IPS-18a (cell line): ENCODE data around the gene TMEM116.
"Not testable (repeated sequence)": the region's sequence is repeated elsewhere in the genome, so short reads cannot be mapped to it uniquely, and the experiment has no call there.

Experiments used
- H3K27ac ChIP-seq: one replicate; pipeline ENCODE4 v1.5.1; 2013; ENCODE audit warnings: low read length
- H3K27me3 ChIP-seq: one replicate; pipeline ENCODE4 v1.6.1; 2013; ENCODE audit warnings: mild to moderate bottlenecking, low read length; ENCODE audit not compliant: control insufficient read depth, insufficient read depth
- H3K36me3 ChIP-seq: one replicate; pipeline ENCODE4 v1.6.1; 2013; ENCODE audit warnings: low read depth, low read length; ENCODE audit not compliant: control insufficient read depth
- H3K4me1 ChIP-seq: one replicate; pipeline ENCODE4 v1.6.1; 2013; ENCODE audit warnings: low read depth, low read length; ENCODE audit not compliant: control insufficient read depth
- H3K4me3 ChIP-seq: one replicate; pipeline ENCODE4 v1.5.1; 2013; ENCODE audit warnings: low read length
- H3K9ac ChIP-seq: one replicate; pipeline ENCODE4 v1.6.1; 2013; ENCODE audit warnings: mild to moderate bottlenecking, low read length, moderate library complexity
- H3K9me3 ChIP-seq: one replicate; pipeline ENCODE4 v1.6.1; 2013; ENCODE audit warnings: low read depth, low read length; ENCODE audit not compliant: control insufficient read depth

The TMEM116 gene

GRCh38 chr12:111971800-111972199 is 41.2 kb downstream of the TMEM116 start:
- H3K9ac ChIP-seq, result no peak overlapping the region
- no peaks in the 10 kb centered on the region for H3K4me1 ChIP-seq
- H3K9me3 ChIP-seq, result peaks cover 4% of the 10 kb centered on the region
- H3K4me3 ChIP-seq, result no peak overlapping the region
- H3K27ac ChIP-seq, result no peak overlapping the region
- H3K36me3 ChIP-seq, result no peaks in the 10 kb centered on the region
- no peaks in the 10 kb centered on the region for H3K27me3 ChIP-seq

DNA sequence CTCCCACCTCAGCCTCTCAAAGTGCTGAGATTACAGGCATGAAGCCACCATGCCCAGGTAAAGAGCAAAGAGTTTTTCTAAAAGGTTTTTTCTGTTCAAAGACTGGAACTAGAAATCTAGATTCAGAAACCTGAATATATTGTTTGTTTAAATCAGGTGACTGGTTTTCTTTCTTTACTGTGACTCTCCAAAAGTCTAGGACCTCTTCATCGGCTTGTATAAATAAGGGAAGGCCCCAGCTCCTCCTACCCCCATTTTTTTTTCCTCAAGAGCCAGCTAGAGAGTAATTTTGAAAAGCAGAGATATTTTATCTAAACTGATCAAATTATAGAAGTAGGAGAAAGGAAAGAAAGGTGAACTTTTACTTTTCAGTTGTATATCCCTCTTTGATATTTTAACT is 48.0 kb downstream of the TMEM116 start:
- Histone ChIP-seq H3K9me3 (no peaks in the 10 kb centered on the region), H3K36me3 (no peaks in the 10 kb centered on the region), H3K27me3 (no peaks in the 10 kb centered on the region), H3K27ac (no peak overlapping the region), H3K4me3 (no peak overlapping the region), H3K9ac (no peak overlapping the region), H3K4me1 (no peaks in the 10 kb centered on the region)

GRCh38 chr12:111959518-111959917 is 53.4 kb downstream of the TMEM116 start:
- H3K36me3 ChIP-seq, H3K27ac ChIP-seq, H3K4me3 ChIP-seq, H3K9me3 ChIP-seq, H3K27me3 ChIP-seq, H3K9ac ChIP-seq, H3K4me1 ChIP-seq: not testable (repeated sequence)

- H3K4me1 ChIP-seq, H3K27me3 ChIP-seq, H3K36me3 ChIP-seq, H3K9ac ChIP-seq, H3K4me3 ChIP-seq, H3K27ac ChIP-seq, H3K9me3 ChIP-seq: not testable (repeated sequence)
These were observed 55.7 kb downstream of the TMEM116 start for GRCh38 chr12:111957224-111957623.

DNA sequence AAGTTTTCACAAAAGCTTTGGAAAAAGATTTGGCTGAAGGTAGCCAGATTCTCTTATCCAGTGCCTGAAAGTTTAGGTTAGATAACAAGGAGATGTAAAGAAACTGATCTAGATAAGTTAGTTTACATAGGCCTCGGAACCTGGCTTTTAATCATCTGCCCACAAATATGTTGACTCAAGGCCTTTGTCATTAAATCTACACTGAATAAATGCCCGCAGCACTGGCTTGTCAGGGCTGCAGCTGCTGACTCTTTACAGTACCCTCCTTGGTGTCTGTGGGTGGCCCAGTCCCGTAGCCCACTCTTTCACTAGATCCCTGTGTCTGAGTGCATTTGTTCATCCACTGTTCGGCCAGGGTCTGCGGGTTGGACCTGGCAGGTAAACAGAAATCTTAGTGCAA is 58.0 kb downstream of the TMEM116 start:
- no peak overlapping the region for H3K4me3 ChIP-seq
- no peaks in the 10 kb centered on the region for H3K9me3 ChIP-seq
- peaks cover 9% of the 10 kb centered on the region for H3K4me1 ChIP-seq
- no peak overlapping the region for H3K9ac ChIP-seq
- no peak overlapping the region for H3K27ac ChIP-seq
- no peaks in the 10 kb centered on the region for H3K36me3 ChIP-seq
- no peaks in the 10 kb centered on the region for H3K27me3 ChIP-seq

- Histone ChIP-seq H3K27me3 (no peaks in the 10 kb centered on the region), H3K27ac (no peak overlapping the region), H3K9ac (no peak overlapping the region), H3K4me1 (peaks cover 9% of the 10 kb centered on the region), H3K9me3 (no peaks in the 10 kb centered on the region), H3K36me3 (no peaks in the 10 kb centered on the region), H3K4me3 (no peak overlapping the region)
These were observed 59.5 kb downstream of the TMEM116 start for GRCh38 chr12:111953455-111953854.

- not testable (repeated sequence) for H3K4me3 ChIP-seq, H3K27me3 ChIP-seq, H3K9me3 ChIP-seq, H3K27ac ChIP-seq, H3K9ac ChIP-seq, H3K36me3 ChIP-seq
- H3K4me1 ChIP-seq, result peaks cover 15% of the 10 kb centered on the region
These were observed 60.7 kb downstream of the TMEM116 start for GRCh38 chr12:111952084-111952787.

DNA sequence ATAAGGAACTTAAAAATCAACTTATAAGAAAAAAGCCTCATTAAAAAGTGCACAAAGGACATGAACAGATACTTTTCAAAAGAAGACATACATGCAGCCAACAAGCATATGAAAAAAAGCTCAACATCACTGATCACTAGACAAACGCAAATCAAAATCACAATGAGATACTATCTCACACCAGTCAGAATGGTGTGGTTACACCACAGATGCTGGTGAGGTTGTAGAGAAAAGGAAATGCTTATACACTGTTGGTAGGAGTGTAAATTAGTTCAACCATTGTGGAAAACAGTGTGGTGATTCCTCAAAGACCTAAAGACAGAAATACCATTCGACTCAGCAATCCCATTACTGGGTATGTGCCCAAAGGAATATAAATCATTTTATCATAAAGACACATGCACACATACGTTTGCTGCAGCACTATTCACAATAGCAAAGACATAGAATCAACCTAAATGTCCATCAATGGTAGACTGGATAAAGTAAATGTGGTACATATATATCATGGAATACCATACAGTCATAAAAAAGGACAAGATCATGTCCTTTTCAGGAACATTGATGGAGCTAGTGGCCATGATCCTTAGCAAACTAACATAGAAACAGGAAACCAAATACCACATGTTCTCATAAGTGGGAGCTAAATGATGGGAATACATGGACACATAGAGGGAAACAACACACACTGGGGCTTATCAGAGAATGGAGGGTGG is 61.8 kb downstream of the TMEM116 start:
- not testable (repeated sequence) for H3K27ac ChIP-seq, H3K9ac ChIP-seq, H3K9me3 ChIP-seq, H3K4me3 ChIP-seq, H3K36me3 ChIP-seq, H3K27me3 ChIP-seq
- peaks cover 15% of the 10 kb centered on the region for H3K4me1 ChIP-seq

- Histone ChIP-seq H3K9ac (no peak overlapping the region), H3K27me3 (no peaks in the 10 kb centered on the region), H3K4me1 (peaks cover 7% of the 10 kb centered on the region), H3K27ac (no peak overlapping the region), H3K9me3 (no peaks in the 10 kb centered on the region), H3K36me3 (no peaks in the 10 kb centered on the region), H3K4me3 (no peak overlapping the region)
These were observed 69.0 kb downstream of the TMEM116 start for GRCh38 chr12:111943929-111944328.

- no peak overlapping the region for H3K9ac ChIP-seq
- no peaks in the 10 kb centered on the region for H3K36me3 ChIP-seq
- H3K4me1 ChIP-seq, result no peaks in the 10 kb centered on the region
- no peaks in the 10 kb centered on the region for H3K9me3 ChIP-seq
- H3K27me3 ChIP-seq, result no peaks in the 10 kb centered on the region
- no peak overlapping the region for H3K4me3 ChIP-seq
- no peak overlapping the region for H3K27ac ChIP-seq
These were observed 70.4 kb downstream of the TMEM116 start for GRCh38 chr12:111942557-111942956.

- Histone ChIP-seq H3K27me3 (no peaks in the 10 kb centered on the region), H3K9ac (no peak overlapping the region), H3K27ac (no peak overlapping the region), H3K9me3 (no peaks in the 10 kb centered on the region), H3K4me1 (no peaks in the 10 kb centered on the region), H3K36me3 (no peaks in the 10 kb centered on the region), H3K4me3 (no peak overlapping the region)
These were observed 75.5 kb downstream of the TMEM116 start for GRCh38 chr12:111937429-111937828.

DNA sequence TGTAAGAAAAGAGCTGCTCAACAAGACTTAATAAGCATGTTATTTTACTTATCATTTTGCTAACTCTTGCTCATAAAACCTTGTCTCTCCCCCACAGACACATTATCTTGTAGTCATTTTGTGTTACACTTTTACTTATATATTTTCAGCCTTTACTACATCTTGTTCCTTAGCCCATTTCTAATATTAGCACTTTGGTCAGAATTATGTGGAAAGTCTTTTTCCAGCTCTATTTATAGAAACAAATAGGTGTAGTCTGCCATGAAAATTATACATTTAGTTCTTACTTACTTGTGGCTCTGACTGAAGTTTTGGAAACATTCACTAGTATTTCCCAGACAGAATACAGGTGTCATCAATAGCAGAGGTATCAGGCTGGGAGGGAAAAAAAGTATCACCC is 76.1 kb downstream of the TMEM116 start:
- no peaks in the 10 kb centered on the region for H3K9me3 ChIP-seq

More for the DNA sequence above, 76.1 kb downstream of the TMEM116 start:
- Histone ChIP-seq H3K36me3 (no peaks in the 10 kb centered on the region), H3K4me3 (no peak overlapping the region), H3K27me3 (no peaks in the 10 kb centered on the region), H3K27ac (no peak overlapping the region), H3K9ac (no peak overlapping the region), H3K4me1 (no peaks in the 10 kb centered on the region)
